ENCODE data around the gene GABRA5. TPM values are rescaled to one million over a fixed set of nuclear protein-coding genes. Genes with fewer than 3 reads are reported as not detected.

Gene GABRA5
- total and polyA plus RNA-seq, 2 experiments from 2014 or later: 0.22 to 0.29 TPM

GRCh38 chr15:26928051-26928450 is 61.2 kb downstream of the GABRA5 start:
- Histone ChIP-seq H3K4me1 (ENCODE audit: insufficient read depth) (no peaks in the 10 kb centered on the region), H3K36me3 (ENCODE audit: low read depth) (no peaks in the 10 kb centered on the region), H3K79me2 (ENCODE audit: insufficient read depth) (no peaks in the 10 kb centered on the region), H2AFZ (no peak overlapping the region), H3K9me3 (ENCODE audit: low read depth) (no peaks in the 10 kb centered on the region), H3K27me3 (replicated peaks; ENCODE audit: insufficient read depth) (no peaks in the 10 kb centered on the region), H3K27ac (no peak overlapping the region), H3K4me3 (no peak overlapping the region), H3K9me2 (ENCODE audit: insufficient read depth) (no peaks in the 10 kb centered on the region; the same call in 1 of the 2 replicates), H3K9ac (no peak overlapping the region), H3F3A (ENCODE audit: insufficient read depth) (no peaks in the 10 kb centered on the region), H3K4me2 (ENCODE audit: unreplicated experiment) (no peak overlapping the region), H4K20me1 (ENCODE audit: insufficient read depth) (no peaks in the 10 kb centered on the region)
- in situ Hi-C loops (cut with MboI): no loop called here
- 13 to 18% methylated on average over 8 of the region's 8 CpGs for WGBS, 2 experiments (ENCODE audit: low coverage in 1 of 2, low lambda C conversion rate in 2 of 2, missing lambda C conversion rate in 2 of 2)
- TF ChIP-seq EZH2phosphoT487 (IDR thresholded peaks at IDR 0.05; ENCODE audit: insufficient read depth, low read depth) (no peak), EZH2 (IDR thresholded peaks at IDR 0.05; ENCODE audit: insufficient read depth, poor library complexity, severe bottlenecking) (no peak)
- DNase-seq: no peak

- in situ Hi-C loops (cut with MboI): no loop called here
- no peak for DNase-seq
- 36 to 46% methylated on average over 4 of the region's 4 CpGs for WGBS, 2 experiments (ENCODE audit: low coverage in 1 of 2, low lambda C conversion rate in 2 of 2, missing lambda C conversion rate in 2 of 2)
- Histone ChIP-seq H3K79me2 (ENCODE audit: insufficient read depth) (no peaks in the 10 kb centered on the region), H3K36me3 (ENCODE audit: low read depth) (no peaks in the 10 kb centered on the region), H3K9me3 (ENCODE audit: low read depth) (no peaks in the 10 kb centered on the region), H3K4me2 (ENCODE audit: unreplicated experiment) (no peak overlapping the region), H3K9me2 (ENCODE audit: insufficient read depth) (no peaks in the 10 kb centered on the region; the same call in 1 of the 2 replicates), H3K4me3 (no peak overlapping the region), H2AFZ (no peak overlapping the region), H3F3A (ENCODE audit: insufficient read depth) (no peaks in the 10 kb centered on the region), H4K20me1 (ENCODE audit: insufficient read depth) (no peaks in the 10 kb centered on the region), H3K9ac (no peak overlapping the region), H3K27me3 (replicated peaks; ENCODE audit: insufficient read depth) (no peaks in the 10 kb centered on the region), H3K27ac (no peak overlapping the region), H3K4me1 (ENCODE audit: insufficient read depth) (no peaks in the 10 kb centered on the region)
- no peak for TF ChIP-seq EZH2 (IDR thresholded peaks at IDR 0.05; ENCODE audit: insufficient read depth, poor library complexity, severe bottlenecking)
- no peak for TF ChIP-seq EZH2phosphoT487 (IDR thresholded peaks at IDR 0.05; ENCODE audit: insufficient read depth, low read depth)
These were observed 62.7 kb downstream of the GABRA5 start for GRCh38 chr15:26929588-26929987.

GRCh38 chr15:26934848-26935247 is 68.0 kb downstream of the GABRA5 start:
- no peaks in the 10 kb centered on the region for H3K9me3 ChIP-seq (ENCODE audit: low read depth)
- H3K27me3 ChIP-seq (replicated peaks; ENCODE audit: insufficient read depth): no peaks in the 10 kb centered on the region
- no peaks in the 10 kb centered on the region for H4K20me1 ChIP-seq (ENCODE audit: insufficient read depth)
- 34 to 42% methylated on average over 6 of the region's 6 CpGs for WGBS, 2 experiments (ENCODE audit: low coverage in 1 of 2, low lambda C conversion rate in 2 of 2, missing lambda C conversion rate in 2 of 2)
- H3K4me2 ChIP-seq (ENCODE audit: unreplicated experiment): no peak overlapping the region
- no peaks in the 10 kb centered on the region for H3K4me1 ChIP-seq (ENCODE audit: insufficient read depth)
- no peak overlapping the region for H3K4me3 ChIP-seq
- no peak for DNase-seq
- no peaks in the 10 kb centered on the region for H3K9me2 ChIP-seq (ENCODE audit: insufficient read depth)
- H3K27ac ChIP-seq: no peak overlapping the region
- H3K9ac ChIP-seq: no peak overlapping the region
- in situ Hi-C loops (cut with MboI): no loop called here
- H3K36me3 ChIP-seq (ENCODE audit: low read depth): no peaks in the 10 kb centered on the region
- H3F3A ChIP-seq (ENCODE audit: insufficient read depth): no peaks in the 10 kb centered on the region
- H3K79me2 ChIP-seq (ENCODE audit: insufficient read depth): no peaks in the 10 kb centered on the region
- H2AFZ ChIP-seq: no peak overlapping the region
- TF ChIP-seq EZH2 (IDR thresholded peaks at IDR 0.05; ENCODE audit: insufficient read depth, poor library complexity, severe bottlenecking): no peak
- no peak for TF ChIP-seq EZH2phosphoT487 (IDR thresholded peaks at IDR 0.05; ENCODE audit: insufficient read depth, low read depth)

GRCh38 chr15:26935322-26935721 is 68.5 kb downstream of the GABRA5 start:
- TF ChIP-seq EZH2 (IDR thresholded peaks at IDR 0.05; ENCODE audit: insufficient read depth, poor library complexity, severe bottlenecking) (no peak), EZH2phosphoT487 (IDR thresholded peaks at IDR 0.05; ENCODE audit: insufficient read depth, low read depth) (no peak)
- Histone ChIP-seq H3K4me1 (ENCODE audit: insufficient read depth) (no peaks in the 10 kb centered on the region), H3K9me2 (ENCODE audit: insufficient read depth) (no peaks in the 10 kb centered on the region), H3K9me3 (ENCODE audit: low read depth) (no peaks in the 10 kb centered on the region), H3F3A (ENCODE audit: insufficient read depth) (no peaks in the 10 kb centered on the region), H3K4me2 (ENCODE audit: unreplicated experiment) (no peak overlapping the region), H3K36me3 (ENCODE audit: low read depth) (no peaks in the 10 kb centered on the region), H3K4me3 (no peak overlapping the region), H3K27me3 (replicated peaks; ENCODE audit: insufficient read depth) (no peaks in the 10 kb centered on the region), H3K27ac (no peak overlapping the region), H3K79me2 (ENCODE audit: insufficient read depth) (no peaks in the 10 kb centered on the region), H3K9ac (no peak overlapping the region), H4K20me1 (ENCODE audit: insufficient read depth) (no peaks in the 10 kb centered on the region), H2AFZ (no peak overlapping the region)
- WGBS, 2 experiments (ENCODE audit: low coverage in 1 of 2, low lambda C conversion rate in 2 of 2, missing lambda C conversion rate in 2 of 2): 33 to 43% methylated on average over 12 of the region's 12 CpGs
- in situ Hi-C loops (cut with MboI): no loop called here
- DNase-seq: no peak

GRCh38 chr15:26936502-26936901 is 69.6 kb downstream of the GABRA5 start:
- in situ Hi-C loops (cut with MboI): no loop called here
- Histone ChIP-seq H3K9ac (no peak overlapping the region), H3K36me3 (ENCODE audit: low read depth) (no peaks in the 10 kb centered on the region), H3K4me1 (ENCODE audit: insufficient read depth) (no peaks in the 10 kb centered on the region), H3K4me2 (ENCODE audit: unreplicated experiment) (no peak overlapping the region), H3K27me3 (replicated peaks; ENCODE audit: insufficient read depth) (no peaks in the 10 kb centered on the region), H3K79me2 (ENCODE audit: insufficient read depth) (no peaks in the 10 kb centered on the region), H4K20me1 (ENCODE audit: insufficient read depth) (no peaks in the 10 kb centered on the region), H2AFZ (no peak overlapping the region), H3K4me3 (no peak overlapping the region), H3K9me3 (ENCODE audit: low read depth) (no peaks in the 10 kb centered on the region), H3F3A (ENCODE audit: insufficient read depth) (no peaks in the 10 kb centered on the region), H3K27ac (no peak overlapping the region), H3K9me2 (ENCODE audit: insufficient read depth) (no peaks in the 10 kb centered on the region)
- 13 to 29% methylated on average over 5 of the region's 5 CpGs for WGBS, 2 experiments (ENCODE audit: low coverage in 1 of 2, low lambda C conversion rate in 2 of 2, missing lambda C conversion rate in 2 of 2)
- no peak for DNase-seq
- no peak for TF ChIP-seq EZH2 (IDR thresholded peaks at IDR 0.05; ENCODE audit: insufficient read depth, poor library complexity, severe bottlenecking)
- no peak for TF ChIP-seq EZH2phosphoT487 (IDR thresholded peaks at IDR 0.05; ENCODE audit: insufficient read depth, low read depth)

All from GM23248 (cell line).